Posterior cingulate gyrus (tissue), 11 donors: ENCODE data around the gene CCDC12.

ENCODE experiments used
- DNase-seq, 10 donors: peaks; one replicate each; pipeline versions ENCODE4 v3.0.0 to v3.0.0-alpha.2; 2020 to 2021; ENCODE audit warnings: mixed read lengths in 3 of 10
- intact Hi-C: fragments of 100-400 bp; cut with DNase I; formaldehyde crosslinking; loops from one replicate; pipeline ENCODE4 v1.15.1; 2023

Gene CCDC12

GRCh38 chr3:47008851-47009224, 32.3 kb upstream of the CCDC12 start:
- no peak for DNase-seq

GRCh38 chr3:47008234-47008796, 31.8 kb upstream of the CCDC12 start:
- intact Hi-C loops, result no loop called here
- DNase-seq, result peak in 1 of 10 donors; percentile 78

More at GRCh38 chr3:47008851-47009224, 32.3 kb upstream of the CCDC12 start:
- intact Hi-C loops, result loop anchor here (1.0 kb wide), 2 partner anchors 33 to 155 kb away; partner anchors contain the start of genes CCDC12 and SETD2

GRCh38 chr3:47007482-47008233, 31.1 kb upstream of the CCDC12 start:
- intact Hi-C loops, result no loop called here
- DNase-seq, result peak in 2 of 10 donors; percentile 80

- DNase-seq, result peak in 1 of 10 donors; percentile 74
- intact Hi-C loops, result no loop called here
Measured at GRCh38 chr3:47007001-47007400, 30.5 kb upstream of the CCDC12 start.

GRCh38 chr3:47006145-47006651, 29.7 kb upstream of the CCDC12 start:
- no peak for DNase-seq
- intact Hi-C loops, result no loop called here

GRCh38 chr3:47005212-47006144, 28.9 kb upstream of the CCDC12 start:
- peak in 2 of 10 donors; percentile 67 to 82 for DNase-seq
- intact Hi-C loops, result no loop called here

GRCh38 chr3:47004369-47005211, 28.0 kb upstream of the CCDC12 start:
- peak in 2 of 10 donors; percentile 67 to 74 for DNase-seq
- intact Hi-C loops, result no loop called here

GRCh38 chr3:47003461-47004368, 27.2 kb upstream of the CCDC12 start:
- DNase-seq, result peak in 2 of 10 donors; percentile 76
- intact Hi-C loops, result no loop called here

- intact Hi-C loops, result no loop called here
- peak in 3 of 10 donors; percentile 37 to 71 (median 55) for DNase-seq
Measured at GRCh38 chr3:47003056-47003410, 26.5 kb upstream of the CCDC12 start.

- intact Hi-C loops, result no loop called here
- DNase-seq, result peak in 3 of 10 donors; percentile 42 to 77 (median 68)
Measured at GRCh38 chr3:47002171-47003055, 25.9 kb upstream of the CCDC12 start.

- intact Hi-C loops, result no loop called here
- DNase-seq, result peak in 2 of 10 donors; percentile 55 to 58
Measured at GRCh38 chr3:47001731-47002170, 25.2 kb upstream of the CCDC12 start.

- intact Hi-C loops, result no loop called here
- peak in 3 of 10 donors; percentile 35 to 74 (median 60) for DNase-seq
Measured at GRCh38 chr3:47000922-47001730, 24.6 kb upstream of the CCDC12 start.

- DNase-seq, result peak in 4 of 10 donors; percentile 25 to 72 (median 49)
- intact Hi-C loops, result no loop called here
Measured at GRCh38 chr3:47000198-47000815, 23.8 kb upstream of the CCDC12 start.

- peak in 3 of 10 donors; percentile 27 to 56 (median 35) for DNase-seq
- intact Hi-C loops, result loop anchor here (2.0 kb wide), 1 partner anchor 75 kb away; no protein-coding TSS in a partner anchor
Measured at GRCh38 chr3:46999516-47000197, 23.1 kb upstream of the CCDC12 start.

- intact Hi-C loops, result loop anchor here (2.0 kb wide), 1 partner anchor 74 kb away; no protein-coding TSS in a partner anchor
Measured at GRCh38 chr3:46998852-46999515, 22.4 kb upstream of the CCDC12 start.

More at GRCh38 chr3:46998852-46999515, 22.4 kb upstream of the CCDC12 start:
- DNase-seq, result peak in 3 of 10 donors; percentile 31 to 72 (median 55)
